SK-N-SH (cell line): ENCODE results near the gene CD160. TPM values are rescaled to one million over a fixed set of nuclear protein-coding genes. Genes with fewer than 3 reads are reported as not detected.

Source experiments
- CTCF ChIA-PET: fragments of 300-600, 350-600 bp; formaldehyde crosslinking; extraction: SDS; loops from one replicate; lab custom pipeline; 2021; lab: Yijun Ruan, JAX
- POLR2A ChIA-PET: fragments of 350-600 bp; sonication (Branson Sonifier 250); formaldehyde crosslinking; extraction: SDS; loops from one replicate; lab custom pipeline; 2020; ENCODE audit warnings: antibody characterized with exemption, inconsistent platforms; lab: Yijun Ruan, JAX
- DNase-seq: peaks from one replicate; pipeline ENCODE4 v3.0.0; 2012
- H2AFZ ChIP-seq: fragments of 200-600 bp; sonication (generic); 2 replicates; pipeline ENCODE4 v1.8.1; 2016; ENCODE audit warnings: antibody characterized with exemption, mild to moderate bottlenecking, low read depth
- H3F3A ChIP-seq: fragments of 200-600 bp; sonication (generic); replicated peaks from 2 replicates; pipeline ENCODE3; 2016; ENCODE audit warnings: antibody characterized with exemption, mild to moderate bottlenecking; ENCODE audit not compliant: insufficient read depth
- H3K27ac ChIP-seq, 2 experiments: fragments of 200-500 bp in 1 of 2; fragments of 200-600 bp in 1 of 2; sonication (Bioruptor generic) in 1 of 2; sonication (generic), shearing (Covaris generic) in 1 of 2; 2 replicates each; pipeline versions ENCODE4 v1.5.1 to v1.6.1; 2014 to 2016; ENCODE audit warnings: low read depth in 2 of 2, inconsistent platforms in 1 of 2, low read length in 1 of 2, mild to moderate bottlenecking in 1 of 2, mixed read lengths in 1 of 2
- H3K27me3 ChIP-seq: fragments of 200-600 bp; sonication (generic), shearing (Covaris generic); 2 replicates; pipeline ENCODE4 v1.6.1; 2016; ENCODE audit warnings: mixed run types; ENCODE audit not compliant: insufficient read depth
- H3K36me3 ChIP-seq, 2 experiments: fragments of 200-500 bp in 1 of 2; fragments of 200-600 bp in 1 of 2; sonication (Bioruptor generic) in 1 of 2; sonication (generic) in 1 of 2; replicated peaks in 1 of 2; 2 replicates each; pipeline versions ENCODE3 to v1.5.1; 2014 to 2016; ENCODE audit warnings: low read length in 1 of 2, mild to moderate bottlenecking in 1 of 2; ENCODE audit not compliant: insufficient read depth in 2 of 2, control insufficient read depth in 1 of 2
- H3K4me1 ChIP-seq, 2 experiments: fragments of 200-500 bp in 1 of 2; fragments of 200-600 bp in 1 of 2; sonication (Bioruptor generic) in 1 of 2; sonication (generic), shearing (Covaris generic) in 1 of 2; 2 replicates each; pipeline versions ENCODE4 v1.5.1 to v1.6.1; 2014 to 2016; ENCODE audit warnings: low read depth in 1 of 2, low read length in 1 of 2, mixed run types in 1 of 2; ENCODE audit not compliant: insufficient read depth in 2 of 2, control insufficient read depth in 1 of 2
- H3K4me2 ChIP-seq: fragments of 200-600 bp; sonication (generic), shearing (Covaris generic); 2 replicates; pipeline ENCODE4 v1.6.1; 2017; ENCODE audit warnings: mixed run types
- H3K4me3 ChIP-seq, 2 experiments: fragments of 200-500 bp in 1 of 2; fragments of 200-600 bp in 1 of 2; sonication (Bioruptor generic) in 1 of 2; sonication (generic), shearing (Covaris generic) in 1 of 2; 2 replicates each; pipeline versions ENCODE4 v1.5.1 to v1.8.1; 2014 to 2016; ENCODE audit warnings: low read depth in 2 of 2, inconsistent platforms in 1 of 2, low read length in 1 of 2, mild to moderate bottlenecking in 1 of 2, mixed read lengths in 1 of 2, moderate library complexity in 1 of 2
- H3K79me2 ChIP-seq: fragments of 200-600 bp; sonication (generic); 2 replicates; pipeline ENCODE4 v1.8.1; 2017; ENCODE audit warnings: mild to moderate bottlenecking; ENCODE audit not compliant: insufficient read depth
- H3K9ac ChIP-seq: fragments of 200-600 bp; sonication (generic); 2 replicates; pipeline ENCODE4 v1.6.1; 2017; ENCODE audit warnings: mixed run types
- H3K9me2 ChIP-seq: fragments of 200-600 bp; sonication (generic); 2 replicates; pipeline ENCODE4 v1.6.1; 2017; ENCODE audit warnings: mixed run types
- H3K9me3 ChIP-seq: fragments of 200-600 bp; sonication (generic); 2 replicates; pipeline ENCODE4 v1.6.1; 2017; ENCODE audit warnings: mixed run types, mild to moderate bottlenecking, moderate library complexity
- H4K20me1 ChIP-seq: fragments of 200-600 bp; sonication (generic); 2 replicates; pipeline ENCODE4 v1.6.1; 2017; ENCODE audit warnings: mild to moderate bottlenecking, mixed run types; ENCODE audit not compliant: insufficient read depth
- CTCF ChIP-seq: fragments of 200-600 bp; sonication (generic); IDR thresholded peaks from 2 replicates; pipeline ENCODE4 v1.6.1; 2017; ENCODE audit warnings: antibody characterized with exemption, mild to moderate bottlenecking, moderate library complexity
- ELF1 ChIP-seq: IDR thresholded peaks from 2 replicates; pipeline ENCODE4 v1.4.0; 2012
- EP300 ChIP-seq, 2 experiments: IDR thresholded peaks; 2 replicates each; pipeline versions ENCODE4 v1.4.0 to v1.6.1; 2012; ENCODE audit warnings: borderline replicate concordance in 1 of 2, low read depth in 1 of 2, low read length in 1 of 2
- GATA2 ChIP-seq: sonication (generic); formaldehyde crosslinking; IDR thresholded peaks from 2 replicates; pipeline ENCODE4 v1.5.0; 2020; ENCODE audit warnings: mild to moderate bottlenecking, missing genetic modification reagents
- MAX ChIP-seq: IDR thresholded peaks from 2 replicates; pipeline ENCODE4 v1.4.0; 2012; ENCODE audit warnings: low read depth
- MEF2A ChIP-seq: IDR thresholded peaks from 2 replicates; pipeline ENCODE4 v1.4.0; 2012; ENCODE audit warnings: low read depth, borderline replicate concordance
- PBX3 ChIP-seq: IDR thresholded peaks from 2 replicates; pipeline ENCODE4; 2012
- SIN3A ChIP-seq: IDR thresholded peaks from 2 replicates; pipeline ENCODE4 v1.6.1; 2012; ENCODE audit warnings: low read depth, mild to moderate bottlenecking, low read length, moderate library complexity, borderline replicate concordance
- SMC3 ChIP-seq: IDR thresholded peaks from 2 replicates; pipeline ENCODE4 v1.6.1; 2012; ENCODE audit warnings: low read depth, low read length, improper control_type of control experiment
- TAF1 ChIP-seq: IDR thresholded peaks from 2 replicates; pipeline ENCODE4 v1.6.1; 2012; ENCODE audit warnings: low read depth, mild to moderate bottlenecking, low read length, moderate library complexity, borderline replicate concordance
- TCF12 ChIP-seq: IDR thresholded peaks from 2 replicates; pipeline ENCODE4 v1.4.0; 2012
- USF1 ChIP-seq: IDR thresholded peaks from 2 replicates; pipeline ENCODE4 v1.4.0; 2012; ENCODE audit warnings: low read depth, borderline replicate concordance
- YY1 ChIP-seq: IDR thresholded peaks from 2 replicates; pipeline ENCODE4 v1.4.0; 2012; ENCODE audit warnings: low read depth, mild to moderate bottlenecking
- WGBS: methylation state at CpG from one replicate; pipeline ENCODE4 v1.1.6; 2017; ENCODE audit warnings: low lambda C conversion rate; 5-methylcytosine and 5-hydroxymethylcytosine counted together
- polyA plus RNA-seq, 3 experiments: library from polyadenylated mRNA; depleted of rRNA; stranded (reverse); fragments of >200 nt; gene quantifications; 2 replicates each; pipeline ENCODE4 v1.2.3, GENCODE V29; 2012
- TF ChIP-seq, protein P1 (sequence below): fragments of 150-350 bp; IDR thresholded peaks from 2 replicates; pipeline ENCODE4 v1.6.1; 2016; ENCODE audit warnings: mild to moderate bottlenecking, low read depth, low read length

CD160 gene
- polyA plus RNA-seq, 1 of the 3 experiments (the other 2 are of a cell fraction): not detected

- no peak for DNase-seq
- Histone ChIP-seq H3K27ac (no peak overlapping the region), H3K9ac (no peak overlapping the region), H3K27me3 (no peaks in the 10 kb centered on the region), H3K36me3 (no peaks in the 10 kb centered on the region), H3K4me2 (no peak overlapping the region), H3K9me2 (no peaks in the 10 kb centered on the region), H3F3A (no peaks in the 10 kb centered on the region), H3K4me1 (peaks cover 0 to 4% of the 10 kb centered on the region in 2 experiments; a peak in 1 of 4 replicates), H3K4me3 (no peak overlapping the region), H2AFZ (no peak overlapping the region), H4K20me1 (no peaks in the 10 kb centered on the region), H3K79me2 (no peaks in the 10 kb centered on the region), H3K9me3 (no peaks in the 10 kb centered on the region)
- CTCF ChIA-PET: no interaction called here
- TF ChIP-seq TAF1: no peak
- no peak for TF ChIP-seq MEF2A
- POLR2A ChIA-PET: no interaction called here
- WGBS: 79% methylated on average over 4 of the region's 4 CpGs
Observed at GRCh38 chr1:145688328-145688727, 31.0 kb upstream of the CD160 start.

- no peak overlapping the region for H3K4me2 ChIP-seq
- H3K27me3 ChIP-seq: no peaks in the 10 kb centered on the region
- H3K9me3 ChIP-seq: no peaks in the 10 kb centered on the region
- ChIA-PET POLR2A (no interaction called here), CTCF (no interaction called here)
- no peak for TF ChIP-seq ELF1
- no peak for TF ChIP-seq EP300 (IDR thresholded peaks at IDR 0.05; ENCODE audit: borderline replicate concordance in 1 of 2, low read depth in 1 of 2, low read length in 1 of 2)
- no peak for TF ChIP-seq USF1
- TF ChIP-seq SMC3: no peak
- TF ChIP-seq, protein P1, sequence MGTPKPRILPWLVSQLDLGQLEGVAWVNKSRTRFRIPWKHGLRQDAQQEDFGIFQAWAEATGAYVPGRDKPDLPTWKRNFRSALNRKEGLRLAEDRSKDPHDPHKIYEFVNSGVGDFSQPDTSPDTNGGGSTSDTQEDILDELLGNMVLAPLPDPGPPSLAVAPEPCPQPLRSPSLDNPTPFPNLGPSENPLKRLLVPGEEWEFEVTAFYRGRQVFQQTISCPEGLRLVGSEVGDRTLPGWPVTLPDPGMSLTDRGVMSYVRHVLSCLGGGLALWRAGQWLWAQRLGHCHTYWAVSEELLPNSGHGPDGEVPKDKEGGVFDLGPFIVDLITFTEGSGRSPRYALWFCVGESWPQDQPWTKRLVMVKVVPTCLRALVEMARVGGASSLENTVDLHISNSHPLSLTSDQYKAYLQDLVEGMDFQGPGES: no peak
- TF ChIP-seq YY1: no peak
- no peak for TF ChIP-seq SIN3A
- no peak for TF ChIP-seq TCF12
- no peak for TF ChIP-seq PBX3
- no peak for TF ChIP-seq CTCF
- TF ChIP-seq MAX: no peak
- TF ChIP-seq GATA2 (CRISPR knock-in tag): no peak
- WGBS: 90% methylated on average over 3 of the region's 6 CpGs
- H4K20me1 ChIP-seq: no peaks in the 10 kb centered on the region
- no peaks in the 10 kb centered on the region for H3F3A ChIP-seq
- H2AFZ ChIP-seq: no peak overlapping the region
- no peaks in the 10 kb centered on the region for H3K79me2 ChIP-seq
- no peak overlapping the region for H3K27ac ChIP-seq
- H3K36me3 ChIP-seq: no peaks in the 10 kb centered on the region
- DNase-seq: no peak
- peaks cover 0 to 4% of the 10 kb centered on the region in 2 experiments; a peak in 1 of 4 replicates for H3K4me1 ChIP-seq
- no peaks in the 10 kb centered on the region for H3K9me2 ChIP-seq
- no peak overlapping the region for H3K4me3 ChIP-seq
- no peak overlapping the region for H3K9ac ChIP-seq
Observed at GRCh38 chr1:145688924-145689323, 30.4 kb upstream of the CD160 start.
